ENCODE results near the gene KRT13.

Gene KRT13

DNA sequence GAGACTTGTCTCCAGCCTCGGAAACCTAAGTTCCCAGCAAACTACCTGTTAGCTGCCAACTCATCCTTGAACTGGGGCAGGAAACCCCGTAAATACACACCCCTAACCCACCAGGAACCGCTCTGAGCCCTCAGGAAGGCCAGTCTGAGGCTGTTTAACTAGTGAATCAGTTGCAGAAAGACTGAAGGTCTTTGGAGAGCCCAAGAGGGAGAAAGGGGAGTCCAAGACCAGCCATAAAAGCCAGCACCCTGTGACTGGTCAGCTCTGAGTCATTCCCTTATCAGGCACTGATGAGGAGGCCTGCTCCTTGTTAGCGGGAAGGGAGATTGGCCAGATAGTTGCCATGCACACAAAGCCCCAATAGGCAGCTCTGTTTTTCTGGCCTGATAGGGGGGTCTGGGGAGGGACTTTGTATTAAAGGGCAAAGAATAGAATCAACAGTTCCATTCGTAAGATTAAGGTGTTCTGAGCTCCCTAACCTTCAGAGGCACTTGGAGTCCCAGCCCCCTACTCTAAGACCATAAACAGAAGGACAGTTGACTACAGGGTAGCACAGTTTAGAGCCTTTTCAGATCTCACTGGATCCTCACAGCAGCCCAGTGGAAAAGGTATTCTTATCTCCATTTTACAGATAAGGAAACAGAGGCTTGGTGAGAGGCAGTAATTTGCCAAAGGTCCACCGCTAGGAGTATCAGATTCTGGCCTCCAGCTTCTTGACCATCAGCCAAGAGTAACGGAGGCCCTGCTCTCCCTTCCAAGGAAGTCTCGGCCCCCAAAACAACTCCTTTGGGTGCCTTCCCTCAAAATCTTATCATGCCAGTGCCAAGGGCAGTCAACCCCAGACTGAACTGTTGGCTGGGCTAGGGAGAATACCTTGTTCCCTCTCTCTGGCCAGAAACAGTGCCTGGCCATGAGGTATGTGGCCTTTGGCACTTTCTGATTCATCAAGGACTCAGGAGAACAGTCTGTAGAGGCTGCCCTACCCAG is 24.9 kb upstream of the KRT13 start:
- H3K4me1 Mint-ChIP-seq (ENCODE audit: low read depth) = peaks cover 14% of the 10 kb centered on the region

DNA sequence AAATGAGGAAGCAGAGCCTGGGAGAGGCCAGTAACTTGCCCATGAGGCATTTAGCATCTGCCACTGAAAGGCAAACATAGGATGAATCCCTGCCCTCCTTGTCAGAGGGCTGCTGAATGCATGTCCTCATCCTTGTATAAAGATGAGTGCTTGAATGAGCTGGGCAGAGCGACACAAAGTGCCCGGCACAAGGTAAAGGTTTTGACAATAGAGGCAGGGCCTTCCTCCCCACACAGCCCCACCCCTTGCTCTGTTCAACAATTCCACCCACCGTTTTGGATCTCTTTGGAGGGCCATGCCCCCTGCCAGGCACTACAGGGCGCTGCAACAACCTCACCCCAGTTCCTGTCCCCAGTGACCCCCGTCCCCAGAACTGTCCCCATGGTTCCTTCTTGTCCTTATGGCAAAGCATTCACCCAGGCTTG is 24.1 kb upstream of the KRT13 start:
- Mint-ChIP-seq H3K27ac (no peak overlapping the region), H3K4me1 (ENCODE audit: low read depth) (peaks cover 14% of the 10 kb centered on the region), H3K9me3 (ENCODE audit: low read depth) (no peaks in the 10 kb centered on the region), H3K4me3 (peak overlapping the region; percentile 78), H3K36me3 (no peaks in the 10 kb centered on the region), H3K27me3 (peaks cover 27% of the 10 kb centered on the region)

More for the DNA sequence above, 24.9 kb upstream of the KRT13 start:
- H3K27ac Mint-ChIP-seq = no peak overlapping the region
- peaks cover 31% of the 10 kb centered on the region for H3K27me3 Mint-ChIP-seq
- no peaks in the 10 kb centered on the region for H3K9me3 Mint-ChIP-seq (ENCODE audit: low read depth)
- no peaks in the 10 kb centered on the region for H3K36me3 Mint-ChIP-seq
- H3K4me3 Mint-ChIP-seq = no peak overlapping the region

DNA sequence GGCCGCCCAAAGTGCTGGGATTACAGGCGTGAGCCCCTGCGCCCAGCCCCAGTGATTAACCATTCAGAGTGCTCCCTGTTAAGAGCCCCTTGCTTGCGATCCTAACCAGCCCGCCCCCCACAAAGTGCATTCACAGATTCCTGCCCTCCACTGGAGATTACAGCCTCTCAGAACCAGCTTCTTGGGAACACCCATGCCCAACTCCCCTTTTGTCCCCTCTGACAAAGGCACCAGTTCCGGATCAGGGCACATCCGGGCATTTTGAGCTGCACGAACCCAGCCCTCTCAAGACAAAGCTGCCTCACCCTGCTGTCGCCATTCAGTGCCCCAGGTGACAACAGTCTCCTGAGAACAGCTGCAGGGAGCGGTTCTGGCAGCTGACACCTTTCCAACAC is 23.5 kb upstream of the KRT13 start:
- peaks cover 14% of the 10 kb centered on the region for H3K4me1 Mint-ChIP-seq (ENCODE audit: low read depth)

DNA sequence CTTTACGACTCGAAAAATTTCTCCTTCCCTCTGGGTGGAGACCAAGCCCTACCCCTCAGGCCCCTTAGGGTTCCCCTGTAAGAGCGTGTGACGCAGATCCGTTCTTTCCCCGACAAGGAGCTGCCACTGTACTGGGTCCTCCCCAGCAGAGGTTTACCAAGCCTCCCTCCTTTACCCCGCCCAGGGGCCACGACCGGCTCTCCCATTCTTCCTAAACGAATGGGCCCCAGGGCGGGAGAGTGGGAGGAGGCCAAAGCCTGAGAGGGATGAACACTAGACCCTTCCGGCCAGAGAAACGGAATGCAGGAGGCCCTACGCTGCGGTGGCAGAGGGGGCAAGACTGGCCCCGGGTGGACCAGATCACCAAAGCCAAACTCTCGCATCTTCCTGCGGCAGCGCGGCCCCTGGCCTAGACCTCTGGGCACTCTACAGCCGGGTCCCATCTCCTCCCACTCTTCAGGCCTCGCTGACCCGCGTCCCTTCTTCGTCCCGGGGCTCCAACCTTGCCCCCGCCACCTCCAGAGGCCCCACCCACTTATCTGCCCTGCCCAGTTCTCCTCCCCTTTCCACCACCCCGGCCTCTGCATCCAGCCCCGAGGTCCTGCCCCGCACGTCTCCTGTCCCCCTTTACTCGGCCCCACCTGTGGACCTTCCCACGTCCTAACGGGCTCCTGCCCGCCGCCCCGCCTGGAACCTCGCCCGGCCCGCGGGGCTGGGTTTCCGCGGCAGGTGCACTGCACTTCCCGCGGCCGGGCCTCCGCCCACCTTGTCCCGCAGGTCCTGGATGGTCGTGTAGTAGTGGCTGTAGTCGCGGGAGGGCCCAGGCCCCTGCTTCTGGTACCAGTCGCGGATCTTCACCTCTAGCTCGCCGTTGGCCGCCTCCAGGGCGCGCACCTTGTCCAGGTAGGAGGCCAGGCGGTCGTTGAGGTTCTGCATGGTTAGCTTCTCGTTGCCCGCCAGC is 21.9 kb upstream of the KRT13 start:
- peak overlapping the region; percentile 53 for H3K4me3 Mint-ChIP-seq
- no peaks in the 10 kb centered on the region for H3K36me3 Mint-ChIP-seq
- H3K27me3 Mint-ChIP-seq = peaks cover 21% of the 10 kb centered on the region
- no peak overlapping the region for H3K27ac Mint-ChIP-seq
- peaks cover 14% of the 10 kb centered on the region for H3K4me1 Mint-ChIP-seq (ENCODE audit: low read depth)
- no peaks in the 10 kb centered on the region for H3K9me3 Mint-ChIP-seq (ENCODE audit: low read depth)

More for the DNA sequence above, 23.5 kb upstream of the KRT13 start:
- Mint-ChIP-seq H3K9me3 (ENCODE audit: low read depth) (no peaks in the 10 kb centered on the region), H3K36me3 (no peaks in the 10 kb centered on the region), H3K27ac (no peak overlapping the region), H3K4me3 (peak overlapping the region; percentile 78), H3K27me3 (peaks cover 27% of the 10 kb centered on the region)

DNA sequence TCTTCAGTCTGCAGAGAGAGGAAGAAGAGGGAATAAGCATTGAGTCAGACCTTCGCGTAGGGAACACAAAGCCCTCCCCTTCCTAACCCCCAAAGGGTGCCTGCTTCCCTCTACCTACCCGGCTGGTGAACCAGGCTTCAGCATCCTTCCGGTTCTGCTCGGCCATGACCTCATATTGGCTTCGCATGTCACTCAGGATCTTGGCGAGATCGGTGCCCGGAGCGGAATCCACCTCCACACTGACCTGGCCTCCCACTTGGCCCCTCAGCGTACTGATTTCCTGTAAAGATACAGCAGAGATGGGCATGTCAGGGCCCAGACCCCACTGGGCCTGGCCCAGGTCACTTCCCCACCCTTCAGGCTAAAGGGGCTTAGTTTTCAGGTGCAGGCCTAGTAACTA is 18.8 kb upstream of the KRT13 start:
- Mint-ChIP-seq H3K4me3 (no peak overlapping the region), H3K27me3 (peaks cover 14% of the 10 kb centered on the region), H3K9me3 (ENCODE audit: low read depth) (no peaks in the 10 kb centered on the region), H3K36me3 (no peaks in the 10 kb centered on the region), H3K4me1 (ENCODE audit: low read depth) (peaks cover 13% of the 10 kb centered on the region), H3K27ac (no peak overlapping the region)

DNA sequence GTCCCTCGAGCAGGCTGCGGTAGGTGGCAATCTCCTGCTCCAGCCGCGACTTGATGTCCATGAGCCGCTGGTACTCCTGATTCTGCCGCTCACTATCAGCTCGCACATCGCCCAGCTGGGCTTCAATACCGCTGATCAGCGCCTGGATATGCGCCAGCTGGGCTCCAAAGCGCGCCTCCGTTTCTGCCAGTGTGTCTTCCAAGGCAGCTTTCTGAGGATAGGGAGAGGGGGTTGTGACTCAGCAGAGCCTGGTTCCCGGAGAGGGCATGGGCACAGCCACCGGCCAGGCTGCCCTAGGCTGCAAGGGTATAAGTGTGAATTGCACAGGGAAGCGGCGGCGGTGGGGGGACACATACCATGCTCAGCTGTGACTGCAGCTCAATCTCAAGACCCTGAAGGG is 18.4 kb upstream of the KRT13 start:
- H3K27me3 Mint-ChIP-seq = peaks cover 10% of the 10 kb centered on the region
- no peaks in the 10 kb centered on the region for H3K36me3 Mint-ChIP-seq
- no peaks in the 10 kb centered on the region for H3K9me3 Mint-ChIP-seq (ENCODE audit: low read depth)
- H3K4me3 Mint-ChIP-seq = no peak overlapping the region
- peaks cover 8% of the 10 kb centered on the region for H3K4me1 Mint-ChIP-seq (ENCODE audit: low read depth)
- no peak overlapping the region for H3K27ac Mint-ChIP-seq

DNA sequence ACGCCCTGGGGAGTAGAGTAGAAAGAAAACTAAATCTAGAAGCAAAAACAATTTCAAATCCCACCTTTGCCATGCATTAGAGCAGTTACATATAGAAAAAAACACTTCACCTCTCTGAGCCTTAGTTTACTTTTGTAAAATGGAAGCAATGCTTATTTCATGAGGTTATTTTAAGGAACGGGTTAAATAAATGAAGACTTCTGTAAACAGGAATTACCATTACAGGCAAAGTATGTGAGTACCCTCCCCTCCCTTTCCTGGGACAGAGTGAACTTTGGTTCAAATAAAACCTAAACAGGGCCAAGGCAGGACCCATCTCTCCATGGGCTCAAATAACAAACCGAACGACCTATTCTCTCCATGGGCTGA is 17.8 kb upstream of the KRT13 start:
- Mint-ChIP-seq H3K4me1 (ENCODE audit: low read depth) (peaks cover 5% of the 10 kb centered on the region), H3K36me3 (no peaks in the 10 kb centered on the region), H3K9me3 (ENCODE audit: low read depth) (no peaks in the 10 kb centered on the region), H3K4me3 (no peak overlapping the region), H3K27ac (no peak overlapping the region), H3K27me3 (peaks cover 7% of the 10 kb centered on the region)

DNA sequence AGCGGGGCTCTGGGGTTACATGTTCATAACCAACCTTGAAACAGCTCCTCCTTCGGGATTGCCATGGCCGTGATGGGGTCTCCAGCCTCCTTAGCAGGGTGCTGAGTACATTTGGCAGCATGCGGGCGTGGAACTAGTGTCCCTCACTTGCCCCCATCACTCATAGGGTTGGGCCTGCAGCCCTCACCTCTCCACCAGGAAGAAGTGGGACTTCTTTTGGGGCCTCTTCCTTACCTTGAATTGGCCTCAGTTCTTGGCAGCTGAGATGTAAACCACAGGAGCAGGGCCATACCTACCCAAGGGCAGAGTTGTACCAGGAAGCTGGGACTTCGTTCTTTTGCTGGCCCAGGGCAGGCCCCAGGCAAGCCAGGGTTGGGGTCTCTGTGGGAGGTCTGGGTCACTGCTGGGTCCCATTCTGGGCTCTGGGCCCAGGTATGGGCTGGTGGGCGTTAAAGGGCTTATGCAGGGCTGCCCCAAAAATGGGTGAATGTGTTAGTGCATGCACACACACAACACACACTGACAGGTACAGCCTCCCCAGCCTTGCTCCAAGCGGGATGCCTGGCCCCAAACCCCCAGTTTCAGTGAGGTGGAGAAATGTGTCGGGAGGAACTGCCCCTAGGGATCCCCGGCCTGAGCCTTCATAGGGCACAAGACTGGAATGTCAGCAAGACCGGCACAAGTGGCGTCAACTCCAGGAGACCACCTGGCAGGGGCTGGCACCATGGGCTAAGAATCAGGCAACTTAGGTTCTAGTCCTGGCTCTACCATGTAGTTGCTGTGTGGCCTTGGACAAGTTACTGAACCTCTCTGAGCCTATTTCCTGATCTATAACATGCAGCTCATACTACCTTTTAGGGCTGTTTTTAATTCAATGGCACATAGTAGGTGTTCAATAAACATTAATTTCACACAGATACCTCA is 17.2 kb upstream of the KRT13 start:
- Mint-ChIP-seq H3K4me3 (no peak overlapping the region), H3K36me3 (no peaks in the 10 kb centered on the region), H3K27ac (no peak overlapping the region), H3K9me3 (ENCODE audit: low read depth) (no peaks in the 10 kb centered on the region), H3K27me3 (peaks cover 7% of the 10 kb centered on the region), H3K4me1 (ENCODE audit: low read depth) (peaks cover 5% of the 10 kb centered on the region)

DNA sequence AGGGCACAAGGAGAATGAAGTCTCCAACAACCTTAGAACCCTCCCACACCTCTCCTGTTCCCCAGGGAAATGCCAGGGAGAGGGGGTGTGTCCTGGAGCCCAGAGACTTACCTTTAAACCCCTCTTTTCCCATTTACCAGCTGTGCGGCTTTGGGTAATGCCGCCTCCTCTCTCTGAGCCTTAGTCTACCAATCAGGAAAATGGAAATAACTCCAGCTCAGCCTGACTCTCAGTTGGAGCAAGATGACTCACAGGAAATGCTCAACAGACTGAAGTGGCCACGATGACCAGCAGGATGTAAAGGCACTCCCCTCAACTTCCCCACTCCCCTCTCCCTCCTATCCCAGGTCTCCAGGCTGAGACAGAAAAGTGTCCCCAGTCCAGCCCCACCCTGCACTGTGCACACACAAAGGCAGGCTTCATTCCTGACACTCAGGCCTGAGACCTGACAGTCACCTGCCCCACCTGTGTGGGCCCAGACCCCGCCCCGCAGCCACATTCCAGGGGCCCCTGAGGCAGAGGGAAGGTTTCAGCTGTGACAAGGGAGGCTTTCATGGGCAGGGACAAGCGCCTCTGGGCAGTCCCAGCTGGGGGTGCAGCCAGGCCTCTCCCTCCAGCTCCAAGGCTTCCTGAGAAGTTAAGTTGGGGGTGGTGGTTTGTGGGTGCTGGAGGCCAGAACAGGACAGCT is 16.3 kb upstream of the KRT13 start:
- no peaks in the 10 kb centered on the region for H3K4me1 Mint-ChIP-seq (ENCODE audit: low read depth)
- H3K36me3 Mint-ChIP-seq = no peaks in the 10 kb centered on the region
- no peak overlapping the region for H3K27ac Mint-ChIP-seq
- H3K27me3 Mint-ChIP-seq = peaks cover 3% of the 10 kb centered on the region
- H3K4me3 Mint-ChIP-seq = no peak overlapping the region
- H3K9me3 Mint-ChIP-seq (ENCODE audit: low read depth) = no peaks in the 10 kb centered on the region

DNA sequence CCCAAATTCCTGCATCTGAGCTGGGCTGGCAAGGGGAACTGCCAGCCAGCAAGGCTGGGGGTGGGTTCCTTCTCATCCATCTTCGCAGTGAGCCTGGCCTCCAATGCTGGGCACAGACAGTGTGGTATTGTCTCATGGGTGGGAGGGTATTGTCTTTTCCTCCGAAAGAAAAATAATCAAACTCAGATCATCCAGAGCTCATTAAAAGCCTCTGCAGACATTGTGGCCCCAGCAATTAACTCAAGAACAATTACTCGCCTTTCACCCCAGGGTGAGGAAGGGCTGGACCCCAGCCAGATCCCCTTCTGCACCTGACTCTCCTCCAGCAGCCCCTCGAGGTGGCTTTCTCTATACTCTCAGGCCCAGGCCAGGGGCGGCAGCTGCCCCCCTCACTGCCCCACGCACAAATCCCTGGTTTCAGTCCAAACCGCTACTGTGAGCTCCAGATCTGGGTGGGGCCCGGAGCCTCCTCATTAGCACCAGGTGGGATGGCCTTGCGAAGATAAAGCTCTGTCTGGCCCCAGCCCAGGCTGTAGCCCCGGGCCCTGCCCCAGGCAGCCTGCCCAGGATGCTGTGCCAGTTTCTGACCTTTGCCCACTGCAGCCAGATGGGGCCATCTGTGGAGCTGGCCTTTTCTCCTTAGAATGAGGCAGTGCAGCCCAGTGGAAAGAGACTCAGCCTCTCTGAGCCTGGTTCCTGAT is 15.6 kb upstream of the KRT13 start:
- Mint-ChIP-seq H3K4me3 (no peak overlapping the region), H3K36me3 (no peaks in the 10 kb centered on the region), H3K27me3 (peaks cover 3% of the 10 kb centered on the region), H3K27ac (no peak overlapping the region), H3K9me3 (ENCODE audit: low read depth) (no peaks in the 10 kb centered on the region), H3K4me1 (ENCODE audit: low read depth) (no peaks in the 10 kb centered on the region)

DNA sequence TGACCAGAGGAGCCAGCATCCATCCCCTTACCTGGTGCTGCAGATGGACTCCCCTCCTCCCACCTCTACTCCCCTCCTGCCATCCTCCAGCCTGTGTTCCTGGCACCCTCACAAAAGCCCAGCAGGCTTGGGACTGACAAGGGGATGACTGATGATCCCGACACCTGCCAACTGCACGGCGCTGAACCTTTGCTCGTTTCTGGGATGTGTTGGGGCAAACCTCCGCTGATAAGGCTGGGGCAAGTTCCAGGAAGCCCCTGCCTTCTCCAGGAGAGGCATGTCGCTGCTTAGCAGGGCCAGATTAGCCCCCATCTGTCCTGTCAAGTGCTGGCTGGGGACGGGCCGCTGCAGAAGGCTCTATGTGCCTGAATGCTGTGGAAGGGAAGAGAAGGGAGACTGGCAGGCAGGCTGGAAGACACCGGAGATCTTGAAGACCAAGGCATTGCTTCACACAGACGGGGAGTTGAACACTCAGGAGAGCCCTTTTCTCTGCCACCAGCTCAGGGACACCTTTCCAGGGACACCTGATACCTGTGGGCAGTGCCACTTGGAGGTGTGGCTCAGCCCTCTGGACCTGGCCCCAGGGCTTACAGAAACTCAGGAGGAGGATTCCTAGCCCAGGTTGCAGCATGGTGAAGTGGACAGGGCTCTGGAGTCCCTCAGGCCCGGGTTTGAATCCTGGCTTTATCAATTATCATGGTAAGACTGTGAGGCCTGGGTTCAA is 14.3 kb upstream of the KRT13 start:
- H3K27ac Mint-ChIP-seq = no peak overlapping the region
- no peaks in the 10 kb centered on the region for H3K27me3 Mint-ChIP-seq
- H3K4me3 Mint-ChIP-seq = no peak overlapping the region
- H3K4me1 Mint-ChIP-seq (ENCODE audit: low read depth) = no peaks in the 10 kb centered on the region
- no peaks in the 10 kb centered on the region for H3K9me3 Mint-ChIP-seq (ENCODE audit: low read depth)
- H3K36me3 Mint-ChIP-seq = no peaks in the 10 kb centered on the region

DNA sequence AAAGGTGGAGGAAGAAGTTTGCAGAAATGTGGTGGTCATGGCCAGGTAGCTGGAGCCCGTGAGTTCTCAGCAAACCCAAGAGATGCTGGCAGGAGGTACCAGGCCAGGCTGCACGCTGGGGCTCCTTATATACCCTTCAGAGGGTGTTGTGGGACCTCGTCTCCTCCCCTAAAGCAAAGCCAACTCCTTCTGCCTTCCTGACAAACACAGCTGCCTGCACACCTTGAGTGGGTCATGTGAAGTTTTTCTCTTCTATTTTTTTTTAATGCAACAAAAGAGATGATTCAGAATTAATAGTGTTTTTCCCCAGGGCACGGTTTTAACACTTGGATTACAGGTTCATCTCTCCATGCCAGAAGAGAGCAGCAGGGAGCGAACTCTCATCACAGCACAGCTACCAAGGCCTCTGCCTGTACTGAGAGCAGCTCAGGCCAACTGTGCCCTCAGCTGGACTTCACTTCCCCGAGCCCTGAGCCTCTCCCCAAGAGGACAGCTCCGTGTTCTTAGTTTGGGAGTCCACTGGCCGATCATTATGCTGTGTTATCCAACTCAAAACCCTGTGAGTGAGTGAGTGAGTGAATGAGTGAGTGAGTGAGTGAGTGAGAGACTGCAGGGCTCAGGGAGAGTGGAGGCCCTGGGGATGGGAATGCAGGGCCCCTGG is 13.5 kb upstream of the KRT13 start, which contains the start of gene KRT15:
Gene KRT15 (minus strand): TSS at position 102 of the 661 bp plus-strand sequence. CDS start 63 bp downstream, at position 39.
- no peaks in the 10 kb centered on the region for H3K9me3 Mint-ChIP-seq (ENCODE audit: low read depth)
- H3K4me3 Mint-ChIP-seq = no peak within 1 kb of the TSS
- H3K4me1 Mint-ChIP-seq (ENCODE audit: low read depth) = no peaks in the 10 kb centered on the region
- H3K27me3 Mint-ChIP-seq = no peaks in the 10 kb centered on the region
- H3K27ac Mint-ChIP-seq = no peak within 1 kb of the TSS
- H3K36me3 Mint-ChIP-seq = no peaks in the 10 kb centered on the region
